Epithelial cell of prostate (primary cell): Measurements from ENCODE around the gene KSR2.
"Not testable (repeated sequence)": the region's sequence is repeated elsewhere in the genome, so short reads cannot be mapped to it uniquely, and the experiment has no call there.

Experiments
- DNase-seq: peaks from one replicate; pipeline ENCODE4 v3.0.0-alpha.2; 2011; ENCODE audit warnings: low read depth, low spot score
- H3K27ac ChIP-seq: fragments of 450-650 bp; 2 replicates; pipeline ENCODE4 v1.5.1; 2017; ENCODE audit warnings: mild to moderate bottlenecking

KSR2 gene

GRCh38 chr12:117832459-117833457 is 136.0 kb downstream of the KSR2 start:
- peak overlapping the region; percentile 33 for H3K27ac ChIP-seq
- DNase-seq = no peak

GRCh38 chr12:117830471-117830870 is 138.3 kb downstream of the KSR2 start:
- H3K27ac ChIP-seq = no peak overlapping the region
- DNase-seq = no peak

GRCh38 chr12:117829108-117829507 is 139.7 kb downstream of the KSR2 start:
- H3K27ac ChIP-seq = no peak overlapping the region
- no peak for DNase-seq

DNA sequence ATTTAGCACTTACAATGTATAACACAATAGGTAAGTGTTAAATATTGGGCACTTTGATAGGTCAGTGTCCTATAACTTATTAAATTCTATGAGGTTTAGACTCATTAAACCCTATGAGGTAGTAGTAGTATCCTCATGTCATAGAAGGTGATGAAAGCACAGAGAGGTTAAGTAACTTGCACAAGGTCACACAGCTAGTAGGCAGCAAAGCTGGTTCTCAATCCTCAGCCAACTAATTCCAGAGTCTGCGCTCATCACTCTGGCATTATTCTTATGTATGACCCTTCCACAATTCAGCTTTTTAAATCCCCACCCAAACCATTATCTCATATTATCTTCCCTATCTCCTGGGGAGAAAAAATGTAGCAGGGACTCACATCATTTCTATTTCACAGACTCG is 141.1 kb downstream of the KSR2 start:
- DNase-seq = no peak
- H3K27ac ChIP-seq = no peak overlapping the region

DNA sequence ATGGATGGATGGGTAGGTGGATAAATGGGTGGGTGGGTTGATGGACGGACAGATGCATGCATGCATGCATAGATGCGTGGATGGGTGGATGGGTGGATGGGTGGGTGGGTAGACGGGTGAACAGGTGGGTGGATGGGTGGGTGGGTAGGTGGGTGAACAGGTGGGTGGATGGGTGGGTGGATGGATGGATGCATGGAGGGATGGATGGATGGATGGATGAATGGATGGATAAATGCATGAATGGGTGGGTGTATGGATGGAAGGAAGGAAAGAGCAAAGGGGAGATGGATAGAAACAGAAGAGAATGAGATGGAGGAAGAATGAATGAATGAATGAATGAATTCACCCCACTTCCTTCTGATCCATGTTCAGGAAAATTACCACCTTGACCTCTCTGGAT is 143.0 kb downstream of the KSR2 start:
- no peak for DNase-seq
- H3K27ac ChIP-seq = no peak overlapping the region

DNA sequence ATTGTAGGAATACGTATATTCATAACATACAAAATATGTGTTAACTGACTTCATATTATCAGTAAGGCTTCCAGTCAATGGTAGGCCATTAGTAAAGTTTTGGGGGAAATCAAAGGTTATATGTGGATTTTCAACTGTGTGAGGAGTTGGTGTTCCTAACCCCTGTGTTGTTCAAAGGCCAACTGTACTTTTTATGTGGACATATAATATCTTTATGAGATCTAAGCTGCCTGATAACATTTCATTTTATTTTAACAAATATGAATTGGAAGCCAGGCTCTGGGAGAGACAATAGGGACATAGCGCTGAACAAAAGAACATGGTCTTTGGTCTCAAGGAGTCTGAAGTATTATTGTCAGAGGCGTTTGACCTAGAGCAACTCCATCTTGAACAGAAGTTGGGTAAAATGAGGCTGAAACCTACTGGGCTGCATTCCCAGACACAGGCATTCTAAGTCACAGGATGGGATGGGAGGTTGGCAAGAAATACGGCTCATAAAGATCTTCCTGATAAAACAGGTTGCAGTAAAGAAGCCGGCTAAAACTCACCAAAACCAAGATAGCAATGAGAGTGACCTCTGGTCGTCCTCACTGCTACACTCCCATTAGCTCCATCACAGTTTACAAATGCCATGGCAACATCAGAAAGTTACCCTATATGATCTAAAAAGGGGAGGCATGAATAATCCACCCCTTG is 147.2 kb downstream of the KSR2 start:
- H3K27ac ChIP-seq = no peak overlapping the region
- DNase-seq = no peak

- no peak for DNase-seq
- H3K27ac ChIP-seq = no peak overlapping the region
Measured at GRCh38 chr12:117820216-117820907, 148.4 kb downstream of the KSR2 start.

DNA sequence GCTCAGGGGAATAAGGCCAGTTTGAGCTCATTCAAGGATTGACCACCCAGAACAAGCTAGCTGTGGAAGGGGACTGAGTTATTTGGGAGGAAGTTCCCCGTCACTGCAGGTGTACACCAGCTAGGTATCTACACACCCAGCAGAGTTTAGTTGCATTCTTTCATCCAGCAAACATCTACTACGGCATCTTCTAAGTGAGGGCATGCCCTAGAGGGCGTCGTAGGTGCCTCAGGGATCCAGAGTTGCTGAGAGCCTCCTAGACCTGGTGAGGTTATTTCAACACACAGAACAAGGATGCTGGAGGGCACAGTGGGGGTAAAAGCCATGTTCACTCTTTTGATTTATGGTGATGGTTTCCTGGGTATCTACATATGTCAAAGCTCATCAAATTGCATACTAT is 149.6 kb downstream of the KSR2 start:
- DNase-seq = no peak
- no peak overlapping the region for H3K27ac ChIP-seq

DNA sequence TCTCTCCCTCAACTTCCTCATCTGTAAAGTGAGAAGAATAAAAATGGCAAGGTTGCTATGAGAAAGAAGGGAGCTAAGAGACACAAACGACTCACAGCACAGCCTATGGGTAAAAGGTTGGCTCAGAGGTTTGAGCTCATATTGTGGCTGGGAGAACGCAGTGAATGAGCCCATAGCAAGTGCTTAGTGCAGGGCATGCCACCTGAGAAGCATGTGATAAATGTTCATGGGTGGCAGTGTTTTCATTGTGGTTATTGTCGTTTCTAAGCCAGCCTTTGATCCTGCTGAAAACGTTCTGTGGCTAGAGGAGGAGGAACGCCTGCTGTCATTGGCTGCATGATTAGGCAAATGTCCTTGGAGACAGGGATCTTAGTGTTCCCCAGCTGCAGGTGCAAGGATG is 150.4 kb downstream of the KSR2 start:
- no peak for DNase-seq
- no peak overlapping the region for H3K27ac ChIP-seq

GRCh38 chr12:117809509-117809908 is 159.3 kb downstream of the KSR2 start:
- DNase-seq = no peak
- no peak overlapping the region for H3K27ac ChIP-seq

DNA sequence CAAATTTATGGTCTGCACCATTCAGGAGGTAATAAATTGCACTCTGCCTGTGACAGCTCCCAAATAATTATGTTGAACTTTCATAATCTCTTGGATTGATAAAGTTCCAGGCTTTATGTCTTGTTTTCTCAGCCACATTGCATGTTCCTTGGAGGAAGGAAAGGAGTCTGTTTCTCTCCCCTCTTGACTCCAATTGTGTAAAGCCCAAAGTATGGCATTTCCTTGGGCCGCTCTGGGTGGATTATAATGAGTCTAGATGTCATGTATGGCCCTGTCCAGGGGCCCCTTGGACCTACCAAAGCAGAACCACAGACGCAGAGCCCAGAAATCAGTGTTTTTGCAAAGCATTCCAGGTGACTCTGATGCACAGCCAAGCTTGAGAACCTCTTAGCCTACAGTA is 160.8 kb downstream of the KSR2 start:
- DNase-seq = no peak
- no peak overlapping the region for H3K27ac ChIP-seq

GRCh38 chr12:117807355-117807754 is 161.4 kb downstream of the KSR2 start:
- DNase-seq = no peak
- no peak overlapping the region for H3K27ac ChIP-seq

DNA sequence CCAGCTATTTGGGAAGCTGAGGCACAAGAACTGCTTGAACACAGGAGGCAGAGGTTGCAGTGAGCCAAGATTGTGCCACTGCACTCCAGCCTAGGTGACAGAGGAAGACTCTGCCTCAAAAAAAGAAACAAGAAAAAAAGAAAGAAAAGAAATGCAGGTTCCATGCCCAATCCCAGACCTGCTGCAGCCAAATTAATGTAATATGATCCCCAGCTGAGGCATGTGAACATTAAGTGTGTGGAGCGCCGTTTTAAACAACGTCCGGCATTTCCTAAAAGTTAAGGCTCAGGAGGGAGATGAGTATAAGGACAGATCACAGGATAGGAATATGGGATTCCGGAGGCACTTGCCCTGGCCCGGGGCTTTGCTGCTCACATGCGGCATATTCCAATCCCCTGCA is 162.9 kb downstream of the KSR2 start:
- H3K27ac ChIP-seq = no peak overlapping the region
- no peak for DNase-seq

DNA sequence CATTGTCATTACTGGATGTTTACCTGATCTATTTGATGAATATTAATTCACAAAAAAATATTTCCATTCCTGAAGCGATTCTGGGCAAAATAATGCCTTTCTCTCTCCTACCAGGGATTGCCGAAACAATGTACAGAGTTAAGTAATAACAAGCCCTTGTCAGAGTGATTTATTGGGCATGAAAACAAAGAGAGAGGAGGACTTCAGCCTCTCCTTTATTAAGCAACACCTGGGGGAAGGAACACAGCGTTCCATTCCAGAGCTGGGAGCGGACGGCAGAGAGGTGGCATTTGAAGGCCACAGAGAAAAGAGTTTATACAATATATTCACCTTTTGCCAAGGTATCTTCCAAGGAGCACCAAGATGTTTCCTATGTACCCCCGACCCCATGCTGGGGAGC is 165.8 kb downstream of the KSR2 start:
- peak; percentile 57 for DNase-seq
- H3K27ac ChIP-seq = peak overlapping the region; percentile 76

DNA sequence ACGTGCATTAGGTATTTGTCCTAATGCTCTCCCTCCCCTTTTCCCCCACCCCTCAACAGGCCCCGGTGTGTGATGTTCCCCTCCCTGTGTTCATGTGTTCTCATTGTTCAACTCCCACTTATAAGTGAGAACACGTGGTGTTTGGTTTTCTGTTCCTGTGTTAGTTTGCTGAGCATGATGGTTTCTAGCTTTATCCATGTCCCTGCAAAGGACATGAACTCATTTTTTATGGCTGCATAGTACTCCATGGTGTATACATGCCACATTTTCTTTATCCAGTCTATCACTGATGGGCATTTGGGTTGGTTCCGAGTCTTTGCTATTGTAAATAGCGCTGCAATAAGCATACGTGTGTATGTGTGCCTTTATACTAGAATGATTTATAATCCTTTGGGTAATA is 168.1 kb downstream of the KSR2 start:
- not testable (repeated sequence) for DNase-seq

DNA sequence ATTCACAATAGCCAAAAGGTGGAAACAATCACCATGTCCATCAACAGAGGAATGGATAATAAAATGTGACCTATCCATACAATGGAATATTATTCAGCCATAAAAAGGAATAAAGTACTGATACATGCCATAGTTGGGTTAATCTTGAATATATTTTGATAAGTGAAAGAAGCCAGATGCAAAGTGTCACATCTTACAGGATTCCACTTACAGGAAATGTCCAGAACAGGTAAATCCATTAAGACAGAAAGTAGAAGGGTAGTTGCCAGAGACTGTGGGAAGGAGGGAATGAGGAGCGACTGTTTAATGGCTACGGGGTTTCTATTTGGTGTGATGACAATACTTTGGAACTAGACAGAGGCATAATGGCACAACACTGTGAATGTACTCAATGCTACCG is 171.6 kb downstream of the KSR2 start:
- no peak for DNase-seq
- H3K27ac ChIP-seq = no peak overlapping the region

More for the DNA sequence above, 168.1 kb downstream of the KSR2 start:
- not testable (repeated sequence) for H3K27ac ChIP-seq

DNA sequence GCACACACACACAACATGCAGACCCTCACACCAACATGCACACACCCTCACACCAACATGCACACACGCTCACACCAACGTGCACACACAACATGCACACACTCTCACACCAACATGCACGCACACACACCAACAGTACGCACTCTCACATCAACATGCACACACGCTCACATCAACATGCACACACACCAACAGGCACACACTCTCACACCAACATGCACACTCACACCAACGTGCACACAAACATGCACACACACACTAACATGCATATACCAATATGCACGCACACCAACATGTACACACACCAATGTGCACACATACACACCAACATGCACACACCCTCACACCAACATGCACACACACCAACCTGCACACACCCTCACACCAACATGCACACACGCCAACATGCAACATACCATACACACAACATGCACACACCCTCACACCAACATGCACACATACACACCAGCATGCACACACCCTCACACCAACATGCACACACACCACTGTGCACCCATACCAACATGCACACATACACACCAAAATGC is 175.8 kb downstream of the KSR2 start:
- DNase-seq = no peak
- H3K27ac ChIP-seq = no peak overlapping the region

DNA sequence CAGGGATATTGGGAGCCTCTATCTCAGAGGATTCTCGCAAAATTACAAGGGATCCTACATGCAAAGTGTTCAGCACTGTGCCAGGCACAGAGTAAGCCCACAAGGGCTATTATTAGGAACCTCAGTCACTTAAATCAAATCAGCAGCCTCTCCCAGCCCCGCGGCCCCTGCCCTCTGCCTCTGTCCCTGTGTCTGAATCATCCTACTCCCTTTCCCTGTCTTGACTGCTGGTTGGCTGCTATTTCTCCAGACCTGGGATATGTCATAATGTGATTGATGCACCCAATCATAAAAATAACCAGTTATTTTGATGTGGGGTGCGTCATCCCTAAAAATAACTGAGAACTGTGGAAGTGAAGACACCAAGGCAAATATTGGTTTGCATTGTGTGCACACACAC is 176.3 kb downstream of the KSR2 start:
- no peak for DNase-seq
- H3K27ac ChIP-seq = no peak overlapping the region

DNA sequence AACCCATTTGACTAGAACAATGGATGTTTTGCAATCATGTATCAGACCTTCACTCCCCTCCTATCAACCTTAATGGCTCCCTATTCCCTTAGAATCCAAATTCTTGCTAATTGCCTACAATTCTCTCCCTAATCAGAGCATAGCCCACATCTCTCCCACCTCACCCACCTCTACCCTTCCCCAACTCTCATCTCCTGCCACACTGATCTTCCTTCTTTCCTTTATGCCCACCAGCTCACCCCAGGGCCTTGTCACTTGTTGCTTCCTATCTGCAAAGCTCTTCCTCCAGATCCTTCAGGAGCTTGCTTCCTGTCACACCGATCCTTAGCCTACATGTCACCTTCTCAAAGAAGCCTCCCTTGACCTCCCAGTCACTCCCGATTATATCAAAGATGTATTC is 177.8 kb downstream of the KSR2 start:
- DNase-seq = no peak

GRCh38 chr12:117790198-117790597 is 178.6 kb downstream of the KSR2 start:
- DNase-seq = no peak

More for the DNA sequence above, 177.8 kb downstream of the KSR2 start:
- H3K27ac ChIP-seq = no peak overlapping the region

More at GRCh38 chr12:117790198-117790597, 178.6 kb downstream of the KSR2 start:
- no peak overlapping the region for H3K27ac ChIP-seq
